Measurements from ENCODE around the gene DMBT1.
"Not testable (repeated sequence)": the region's sequence is repeated elsewhere in the genome, so short reads cannot be mapped to it uniquely, and the experiment has no call there.

Gene DMBT1

DNA sequence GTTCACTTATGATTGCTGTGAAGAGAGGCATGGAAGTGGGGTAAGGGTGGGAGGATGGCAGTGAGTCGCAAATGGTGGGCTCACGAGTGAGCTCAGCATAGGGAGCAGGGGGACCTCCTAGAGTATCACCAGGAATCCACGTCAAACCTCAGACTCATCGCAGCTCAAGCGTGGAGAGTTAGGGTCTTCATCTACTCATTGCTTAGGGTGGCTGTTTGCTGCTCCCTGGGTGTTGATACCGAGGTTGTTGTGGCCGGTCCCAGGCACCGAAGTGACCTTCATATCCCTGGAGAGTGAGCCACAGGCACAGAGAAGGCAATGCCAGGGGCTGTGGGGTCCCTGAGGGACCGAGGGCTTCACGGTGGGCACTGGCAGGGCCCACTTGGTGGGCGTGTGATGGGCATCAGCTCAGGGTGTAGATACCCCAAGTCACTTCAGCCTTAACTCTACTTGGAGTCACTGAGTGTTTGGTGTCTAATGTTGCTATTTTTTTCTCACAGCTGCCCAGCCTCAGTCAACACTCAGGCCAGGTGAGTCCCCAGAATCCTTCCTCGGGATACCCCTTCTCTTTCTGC, 16.8 kb downstream of the DMBT1 start:
- no peak for DNase-seq (ENCODE audit: low read depth in 1 of 2, low spot score in 1 of 2)

DNA sequence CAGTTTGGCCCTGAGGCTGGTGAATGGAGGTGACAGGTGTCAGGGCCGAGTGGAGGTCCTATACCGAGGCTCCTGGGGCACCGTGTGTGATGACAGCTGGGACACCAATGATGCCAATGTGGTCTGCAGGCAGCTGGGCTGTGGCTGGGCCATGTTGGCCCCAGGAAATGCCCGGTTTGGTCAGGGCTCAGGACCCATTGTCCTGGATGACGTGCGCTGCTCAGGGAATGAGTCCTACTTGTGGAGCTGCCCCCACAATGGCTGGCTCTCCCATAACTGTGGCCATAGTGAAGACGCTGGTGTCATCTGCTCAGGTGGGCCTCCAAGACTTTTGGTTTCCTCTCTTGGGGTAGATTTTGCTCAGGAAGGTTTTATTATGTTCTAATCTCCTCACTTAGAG, 25.5 kb downstream of the DMBT1 start:
- not testable (repeated sequence) for DNase-seq (ENCODE audit: low read depth in 1 of 2, low spot score in 1 of 2)

DNA sequence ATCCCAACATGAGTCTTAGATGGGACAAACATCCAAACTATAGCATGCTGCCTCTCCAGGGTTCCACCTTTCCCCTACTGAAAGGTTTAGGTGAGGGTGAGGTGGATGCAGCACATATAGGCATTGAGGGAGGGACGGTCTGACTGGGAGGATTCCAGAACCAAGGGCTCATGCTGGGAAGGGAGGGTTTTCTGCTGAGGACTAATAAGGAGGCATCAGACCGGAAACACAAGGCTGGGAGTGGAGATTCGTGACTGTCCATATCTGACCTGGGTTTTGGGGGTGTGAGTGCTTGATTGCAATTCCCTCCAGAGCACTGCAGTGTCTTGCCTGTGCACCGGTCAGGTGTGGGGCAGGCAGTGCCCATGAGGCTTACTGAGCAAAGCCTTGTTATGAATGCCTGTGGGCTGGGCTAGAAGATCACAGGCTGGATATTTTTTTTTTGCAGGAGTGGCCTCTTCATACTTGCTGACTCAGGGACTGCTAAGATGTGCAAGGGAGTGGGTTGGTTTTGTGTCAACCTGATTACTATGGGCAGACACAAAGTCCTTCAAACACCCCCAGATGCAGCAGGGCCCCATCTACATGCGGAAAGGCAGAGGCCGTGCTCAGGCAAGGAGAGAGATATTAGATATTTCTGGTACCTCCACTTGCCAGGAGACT, 26.7 kb downstream of the DMBT1 start:
- DNase-seq (ENCODE audit: low read depth in 1 of 2, low spot score in 1 of 2) = no peak

DNA sequence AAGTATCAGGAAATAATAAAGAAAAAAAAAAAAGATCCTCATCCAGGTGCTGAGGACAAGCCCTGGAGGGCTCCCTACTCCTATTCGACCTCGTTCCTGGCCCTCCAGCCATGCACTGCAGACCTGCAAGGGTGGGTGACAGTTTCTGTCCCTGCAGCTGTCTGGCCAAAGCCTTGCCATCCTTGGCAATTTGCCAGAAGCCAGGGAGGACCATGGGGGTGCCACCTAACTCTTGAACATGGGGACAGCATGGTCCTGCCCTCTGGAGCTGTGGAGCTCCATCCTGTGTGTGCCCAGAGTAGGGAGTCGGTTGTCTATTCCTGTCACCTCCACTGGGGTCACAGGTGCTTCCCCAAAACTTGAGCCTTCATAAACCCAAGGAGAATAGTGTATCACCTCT, 27.8 kb downstream of the DMBT1 start:
- DNase-seq (ENCODE audit: low read depth in 1 of 2, low spot score in 1 of 2) = no peak

DNA sequence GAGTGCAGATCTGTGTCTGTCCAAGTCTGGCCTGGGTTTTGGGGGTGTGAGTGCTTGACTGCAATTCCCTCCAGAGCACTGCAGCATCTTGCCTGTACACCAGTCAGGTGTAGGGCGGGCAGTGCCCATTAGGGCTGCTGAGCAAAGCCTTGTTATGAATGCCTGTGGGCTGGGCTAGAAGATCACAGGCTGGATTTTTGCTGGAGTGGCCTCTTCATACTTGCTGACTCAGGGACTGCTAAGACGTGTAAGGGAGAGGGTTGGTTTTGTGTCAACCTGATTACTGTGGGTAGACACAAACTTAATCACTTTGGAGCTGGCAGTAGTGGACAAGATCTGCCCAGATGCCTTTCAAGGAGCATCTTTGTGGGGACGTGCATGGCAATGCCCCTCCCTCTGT, 29.6 kb downstream of the DMBT1 start:
- DNase-seq (ENCODE audit: low read depth in 1 of 2, low spot score in 1 of 2) = no peak

DNA sequence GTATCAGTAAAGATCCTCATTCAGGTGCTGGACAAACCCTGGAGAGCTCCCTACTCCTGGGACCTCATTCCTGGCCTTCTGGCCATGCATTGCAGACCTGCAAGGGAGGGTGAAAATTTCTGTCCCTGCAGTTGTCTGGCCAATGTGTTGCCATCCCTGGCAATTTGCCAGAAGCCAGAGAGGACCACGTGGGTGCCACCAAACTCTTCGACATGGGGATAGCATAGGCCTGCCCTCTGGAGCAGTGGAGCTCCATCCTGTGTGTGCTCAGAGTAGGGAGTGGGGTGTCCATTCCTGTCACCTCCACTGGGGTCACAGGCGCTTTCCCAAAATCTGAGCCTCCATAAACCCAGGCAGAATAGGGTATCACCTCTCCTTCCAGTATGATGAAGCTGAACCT, 31.2 kb downstream of the DMBT1 start:
- no peak for DNase-seq (ENCODE audit: low read depth in 1 of 2, low spot score in 1 of 2)

DNA sequence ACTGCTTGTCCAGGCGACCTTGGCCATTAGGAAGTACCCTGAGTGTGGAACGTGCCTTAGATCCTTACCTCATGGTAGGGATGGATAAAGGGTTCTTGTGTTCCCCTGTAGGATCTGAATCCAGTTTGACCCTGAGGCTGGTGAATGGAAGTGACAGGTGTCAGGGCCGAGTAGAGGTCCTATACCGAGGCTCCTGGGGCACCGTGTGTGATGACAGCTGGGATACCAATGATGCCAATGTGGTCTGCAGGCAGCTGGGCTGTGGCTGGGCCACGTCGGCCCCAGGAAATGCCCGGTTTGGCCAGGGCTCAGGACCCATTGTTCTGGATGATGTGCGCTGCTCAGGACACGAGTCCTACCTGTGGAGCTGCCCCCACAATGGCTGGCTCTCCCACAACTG, 31.6 kb downstream of the DMBT1 start:
- DNase-seq (ENCODE audit: low read depth in 1 of 2, low spot score in 1 of 2) = no peak

DNA sequence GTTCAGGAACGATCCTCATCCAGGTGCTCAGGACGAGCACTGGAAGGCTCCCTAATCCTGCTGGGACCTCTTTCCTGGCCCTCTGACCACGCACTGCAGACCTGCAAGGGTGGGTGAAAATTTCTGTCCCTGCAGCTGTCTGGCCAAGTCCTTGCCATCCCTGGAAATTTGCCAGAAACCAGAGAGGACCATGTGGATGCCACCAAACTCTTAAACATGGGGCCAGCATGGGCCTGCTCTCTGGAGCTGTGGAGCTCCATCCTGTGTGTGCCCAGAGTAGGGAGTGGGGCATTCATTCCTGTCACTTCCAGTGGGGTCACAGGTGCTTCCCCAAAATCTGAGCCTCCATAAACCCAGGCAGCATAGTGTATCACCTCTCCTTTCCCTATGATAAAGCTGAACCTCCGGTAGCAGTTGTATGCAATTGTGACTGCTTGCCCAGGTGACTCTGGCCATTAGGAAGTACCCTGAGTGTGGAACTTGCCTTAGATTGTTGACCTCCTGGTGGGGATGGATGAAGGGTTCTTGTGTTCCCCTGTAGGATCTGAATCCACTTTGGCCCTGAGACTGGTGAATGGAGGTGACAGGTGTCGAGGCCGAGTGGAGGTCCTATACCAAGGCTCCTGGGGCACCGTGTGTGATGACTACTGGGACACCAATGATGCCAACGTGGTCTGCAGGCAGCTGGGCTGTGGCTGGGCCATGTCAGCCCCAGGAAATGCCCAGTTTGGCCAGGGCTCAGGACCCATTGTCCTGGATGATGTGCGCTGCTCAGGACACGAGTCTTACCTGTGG, 57.1 kb downstream of the DMBT1 start:
- no peak for DNase-seq (ENCODE audit: low read depth in 1 of 2, low spot score in 1 of 2)

DNA sequence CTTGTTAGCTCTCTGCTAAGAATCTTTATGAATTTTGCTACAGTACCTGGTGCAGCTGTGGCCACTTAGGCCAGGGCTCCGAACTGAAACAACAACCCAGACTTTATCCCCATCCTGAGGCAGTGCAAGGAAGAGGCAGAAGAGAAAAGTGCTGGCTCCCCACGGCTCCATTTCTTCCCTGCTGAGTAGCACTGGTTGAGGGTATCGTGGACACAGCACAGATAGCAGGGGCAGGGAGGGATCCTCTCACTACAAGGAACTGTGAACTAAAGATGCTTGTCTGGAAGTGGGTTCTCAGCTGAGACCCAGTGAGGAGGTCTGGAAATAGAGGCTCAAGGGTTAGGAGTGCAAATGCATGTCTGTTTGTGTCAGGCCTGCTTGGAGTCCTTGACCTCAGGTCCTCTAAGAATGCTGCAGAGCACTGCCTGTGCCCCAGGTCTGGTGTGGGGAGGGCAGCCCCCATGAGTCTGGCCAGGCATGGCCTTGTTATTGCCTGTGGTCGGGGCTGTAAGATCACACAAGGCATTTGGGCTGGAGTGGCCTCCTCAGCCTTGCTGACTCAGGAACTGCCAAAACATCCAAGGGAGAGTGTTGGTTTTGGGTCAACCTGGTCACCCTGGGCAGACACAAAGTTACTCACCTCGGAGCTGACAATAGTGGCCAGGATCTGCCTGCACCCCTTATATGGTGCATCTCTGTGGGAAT, 58.1 kb downstream of the DMBT1 start:
- DNase-seq (ENCODE audit: low read depth in 1 of 2, low spot score in 1 of 2) = no peak

DNA sequence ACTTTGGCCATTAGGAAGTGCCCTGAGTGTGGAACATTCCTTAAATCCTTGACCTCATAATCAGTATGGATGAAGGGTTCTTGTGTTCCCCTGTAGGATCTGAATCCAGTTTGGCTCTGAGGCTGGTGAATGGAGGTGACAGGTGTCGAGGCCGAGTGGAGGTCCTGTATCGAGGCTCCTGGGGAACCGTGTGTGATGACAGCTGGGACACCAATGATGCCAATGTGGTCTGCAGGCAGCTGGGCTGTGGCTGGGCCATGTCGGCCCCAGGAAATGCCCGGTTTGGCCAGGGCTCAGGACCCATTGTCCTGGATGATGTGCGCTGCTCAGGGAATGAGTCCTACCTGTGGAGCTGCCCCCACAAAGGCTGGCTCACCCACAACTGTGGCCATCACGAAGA, 60.4 kb downstream of the DMBT1 start:
- not testable (repeated sequence) for DNase-seq (ENCODE audit: low read depth in 1 of 2, low spot score in 1 of 2)

DNA sequence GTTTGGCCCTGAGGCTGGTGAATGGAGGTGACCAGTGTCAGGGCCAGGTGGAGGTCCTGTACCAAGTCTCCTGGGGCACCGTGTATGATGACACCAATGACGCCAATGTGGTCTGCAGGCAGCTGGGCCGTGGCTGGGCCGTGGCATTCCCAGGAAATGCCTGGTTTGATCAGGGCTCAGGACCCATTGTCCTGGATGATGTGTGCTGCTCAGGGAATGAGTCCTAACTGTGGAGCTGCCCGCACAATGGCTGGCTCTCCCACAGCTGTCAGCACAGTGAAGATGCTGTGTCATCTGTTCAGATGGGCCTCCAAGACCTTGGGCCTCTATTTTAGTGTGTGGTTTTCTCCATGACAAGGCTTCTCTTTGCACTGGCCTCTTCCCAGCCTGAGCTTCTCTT, 64.0 kb downstream of the DMBT1 start:
- DNase-seq (ENCODE audit: low read depth in 1 of 2, low spot score in 1 of 2) = no peak

DNA sequence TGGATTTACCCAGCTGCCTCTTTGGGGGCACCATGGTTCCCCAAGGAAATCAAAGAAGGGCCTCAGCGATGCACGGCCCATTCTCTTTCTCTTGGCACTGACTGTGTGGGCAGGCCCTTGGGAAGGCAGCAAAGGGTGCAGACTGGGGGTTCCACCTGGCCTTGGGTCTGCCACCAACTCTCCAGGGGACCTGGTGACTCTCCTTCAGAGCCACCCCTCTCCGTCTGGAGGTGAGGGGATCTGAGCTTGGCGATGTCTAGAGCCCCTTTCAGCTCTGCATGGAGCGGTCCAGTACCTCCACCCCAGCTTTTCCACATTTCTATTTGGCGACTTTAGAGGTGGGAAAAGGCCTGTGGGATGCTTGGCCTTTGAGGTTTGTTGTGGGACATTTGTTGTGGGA, 70.0 kb downstream of the DMBT1 start:
- DNase-seq (ENCODE audit: low read depth in 1 of 2, low spot score in 1 of 2) = no peak

DNA sequence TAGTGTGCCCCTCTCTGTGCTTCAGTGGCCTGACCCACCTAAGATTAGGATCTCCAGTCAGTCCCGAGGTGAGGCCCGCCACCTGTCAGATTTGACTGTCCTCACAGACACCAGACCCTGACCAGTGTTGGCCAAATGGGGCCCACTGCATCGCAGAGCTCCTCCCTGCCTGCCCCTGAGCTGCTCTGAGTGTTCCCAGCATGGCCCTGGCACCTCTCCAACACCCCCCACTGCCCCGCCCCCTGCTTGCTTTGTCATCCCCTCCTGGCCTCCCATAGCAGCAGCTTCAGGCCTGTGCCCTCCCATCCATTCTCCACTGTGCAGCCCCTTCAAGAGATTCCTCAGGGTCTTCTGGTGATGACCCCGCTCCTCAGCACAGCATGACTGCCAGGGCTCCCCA, 71.5 kb downstream of the DMBT1 start:
- DNase-seq (ENCODE audit: low read depth in 1 of 2, low spot score in 1 of 2) = no peak

DNA sequence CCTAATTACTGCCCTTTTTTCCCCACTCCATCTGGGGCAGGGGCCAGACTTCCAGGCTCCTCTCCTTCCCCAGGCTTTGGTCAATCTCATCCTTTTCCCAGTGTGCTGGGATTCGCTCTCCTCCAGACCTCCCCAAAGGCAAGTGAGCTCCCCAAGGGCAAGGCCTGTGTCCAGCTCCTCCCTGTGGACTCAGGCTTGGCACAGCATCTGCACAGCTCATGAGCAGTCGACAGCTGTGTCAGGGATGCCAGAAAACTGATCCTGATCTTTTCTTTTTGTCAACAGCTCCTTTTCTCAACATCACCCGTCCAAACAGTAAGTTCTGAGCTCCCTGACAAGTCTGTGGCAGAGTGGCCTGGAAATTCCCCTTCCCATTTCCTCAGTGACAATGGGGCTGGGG, 72.0 kb downstream of the DMBT1 start:
- DNase-seq (ENCODE audit: low read depth in 1 of 2, low spot score in 1 of 2) = no peak

DNA sequence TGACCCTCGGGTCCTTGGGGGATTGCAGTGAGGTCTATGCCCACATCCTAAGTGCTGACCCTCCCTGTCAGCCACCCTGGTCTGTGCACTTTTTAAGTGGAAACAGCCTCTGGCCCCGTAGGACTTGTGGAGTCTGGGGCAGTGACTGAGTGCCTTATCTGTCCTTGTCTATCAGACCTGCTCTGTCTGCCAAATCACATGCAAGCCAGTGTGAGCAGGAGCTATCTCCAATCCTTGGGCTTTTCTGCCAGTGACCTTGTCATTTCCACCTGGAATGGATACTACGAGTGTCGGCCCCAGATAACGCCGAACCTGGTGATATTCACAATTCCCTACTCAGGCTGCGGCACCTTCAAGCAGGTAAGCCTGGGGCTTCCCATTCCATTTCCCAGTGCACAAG, 76.4 kb downstream of the DMBT1 start:
- no peak for DNase-seq (ENCODE audit: low read depth in 1 of 2, low spot score in 1 of 2)

DNA sequence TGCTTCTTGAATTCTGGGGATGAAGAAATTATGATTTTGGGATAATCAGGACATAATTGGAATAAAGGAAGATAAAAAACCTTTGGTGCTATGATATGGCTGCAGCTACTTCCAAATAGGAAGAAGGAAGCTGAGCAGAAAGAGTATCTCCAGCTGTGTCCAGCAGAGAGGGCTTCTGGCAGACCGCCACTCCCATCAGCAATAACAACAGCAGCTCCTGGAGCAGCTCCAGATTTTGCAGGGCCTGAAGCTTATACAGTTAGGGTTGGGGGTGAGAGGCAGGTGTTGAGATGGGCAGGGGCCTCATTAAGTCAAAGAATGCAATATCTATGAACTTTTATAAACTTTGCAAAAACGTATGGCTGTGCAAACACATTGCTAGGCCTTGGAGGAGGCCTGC, 76.8 kb downstream of the DMBT1 start:
- no peak for DNase-seq (ENCODE audit: low read depth in 1 of 2, low spot score in 1 of 2)

DNA sequence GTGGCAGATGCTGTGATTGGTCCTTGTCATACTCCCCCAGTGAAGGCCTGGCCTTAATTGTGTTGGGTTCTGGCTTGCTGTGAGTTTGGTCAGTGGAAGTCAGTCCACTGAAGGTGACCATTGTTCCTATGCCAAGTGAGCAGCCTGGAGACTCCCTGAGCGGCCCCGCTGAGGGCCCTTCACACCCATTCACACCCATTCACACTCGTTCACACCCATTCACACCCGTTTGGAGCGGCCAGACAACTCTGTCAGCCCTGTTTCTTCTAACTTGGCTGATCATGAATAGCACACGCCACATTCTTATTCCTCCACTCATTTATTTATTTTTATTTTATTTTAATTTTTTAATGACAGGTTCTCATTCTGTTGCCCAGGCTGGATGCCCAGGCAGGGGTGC, 77.6 kb downstream of the DMBT1 start:
- DNase-seq (ENCODE audit: low read depth in 1 of 2, low spot score in 1 of 2) = no peak

DNA sequence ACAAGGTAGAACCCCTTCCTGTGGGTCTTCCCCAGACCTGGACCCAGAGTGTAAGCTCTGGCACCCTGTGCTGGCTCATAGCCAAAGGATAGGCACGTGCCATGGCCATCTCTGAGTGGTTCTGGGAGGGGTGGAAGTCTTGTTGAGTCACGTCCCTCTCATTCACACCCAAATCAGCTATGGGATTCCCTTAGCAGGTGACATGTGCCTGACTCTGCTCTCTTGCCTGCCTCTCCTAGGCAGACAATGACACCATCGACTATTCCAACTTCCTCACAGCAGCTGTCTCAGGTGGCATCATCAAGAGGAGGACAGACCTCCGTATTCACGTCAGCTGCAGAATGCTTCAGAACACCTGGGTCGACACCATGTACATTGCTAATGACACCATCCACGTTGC, 79.2 kb downstream of the DMBT1 start:
- DNase-seq (ENCODE audit: low read depth in 1 of 2, low spot score in 1 of 2) = no peak

DNA sequence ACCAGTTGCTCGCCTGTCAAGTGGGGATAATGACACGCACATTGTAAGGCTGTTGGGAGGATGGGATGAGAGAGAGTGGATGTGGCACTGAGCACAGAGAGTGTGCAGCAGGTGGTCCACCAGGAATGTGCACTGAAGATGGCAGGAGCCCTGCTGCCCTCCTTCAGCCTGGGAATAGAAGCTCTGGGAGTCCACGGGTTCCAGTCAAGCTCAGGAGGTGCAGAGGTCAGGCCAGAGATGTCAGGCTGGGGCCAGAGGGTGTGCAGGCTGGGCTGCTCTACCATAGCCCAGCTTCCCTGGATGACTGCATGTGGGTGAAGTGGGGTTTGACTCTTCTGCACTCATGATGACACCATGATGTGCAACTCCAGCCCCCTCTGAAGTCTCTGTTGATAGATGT, 80.4 kb downstream of the DMBT1 start:
- no peak for DNase-seq (ENCODE audit: low read depth in 1 of 2, low spot score in 1 of 2)

DNA sequence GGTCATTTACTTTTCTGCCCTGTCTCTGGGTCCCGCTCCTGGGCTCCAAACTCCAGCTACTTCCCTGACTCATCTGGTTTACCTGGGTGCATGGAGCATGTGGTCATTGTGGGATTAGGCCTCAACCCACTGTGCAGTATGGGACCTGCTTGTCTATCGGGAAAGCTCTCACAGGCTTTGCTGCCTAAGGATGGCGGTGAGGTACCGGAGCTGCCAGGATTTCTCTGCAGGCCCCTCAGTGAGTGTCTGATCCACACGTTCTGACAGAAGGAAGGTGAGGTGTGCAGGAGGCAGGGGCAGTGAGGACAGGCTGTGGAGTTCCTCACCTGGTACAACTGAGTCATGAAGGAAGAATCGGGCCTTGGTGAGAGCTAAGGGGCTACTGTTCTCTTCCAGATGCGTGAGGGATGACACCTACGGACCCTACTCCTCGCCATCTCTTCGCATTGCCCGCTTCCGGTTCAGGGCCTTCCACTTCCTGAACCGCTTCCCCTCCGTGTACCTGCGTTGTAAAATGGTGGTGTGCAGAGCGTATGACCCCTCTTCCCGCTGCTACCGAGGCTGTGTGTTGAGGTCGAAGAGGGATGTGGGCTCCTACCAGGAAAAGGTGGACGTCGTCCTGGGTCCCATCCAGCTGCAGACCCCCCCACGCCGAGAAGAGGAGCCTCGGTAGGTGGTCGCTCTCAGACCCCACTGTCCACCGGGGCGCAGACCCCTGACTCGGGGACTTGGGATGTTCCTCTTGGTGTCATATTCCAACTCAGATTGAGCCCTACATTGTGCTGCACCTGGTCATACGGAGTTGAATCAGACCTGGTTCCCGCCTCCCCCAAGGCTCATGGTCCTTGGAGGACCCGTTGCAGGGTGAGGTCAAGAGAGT, 82.4 kb downstream of the DMBT1 start:
- no peak for DNase-seq (ENCODE audit: low read depth in 1 of 2, low spot score in 1 of 2)

DNA sequence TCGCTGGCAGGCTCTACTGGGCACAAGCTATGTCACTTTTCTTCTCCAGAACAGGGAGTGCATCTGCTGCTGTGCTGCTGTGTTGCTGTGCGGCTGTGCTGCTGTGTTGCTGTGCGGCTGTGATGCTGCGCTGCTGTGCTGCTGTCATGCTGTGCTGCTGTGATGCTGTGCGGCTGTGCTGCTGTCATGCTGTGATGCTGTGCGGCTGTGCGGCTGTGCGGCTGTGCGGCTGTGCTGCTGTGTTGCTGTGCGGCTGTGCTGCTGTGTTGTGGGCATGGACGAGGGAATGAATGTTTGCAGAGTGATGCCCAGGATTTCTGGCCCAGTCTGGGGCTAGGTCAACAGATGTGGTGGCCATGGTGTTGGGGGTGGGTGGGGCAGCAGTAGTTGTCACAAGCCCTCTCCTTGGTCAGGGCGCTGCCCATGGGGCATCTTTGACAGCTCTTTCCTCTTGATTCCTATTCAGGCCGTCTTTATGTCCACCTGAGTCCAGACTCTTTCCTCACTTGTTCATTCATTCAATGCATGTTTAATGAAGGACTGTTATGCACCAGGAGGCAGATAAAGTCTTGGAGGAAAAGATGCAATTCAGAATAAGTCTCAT, 83.5 kb downstream of the DMBT1 start:
- DNase-seq (ENCODE audit: low read depth in 1 of 2, low spot score in 1 of 2) = no peak

All from activated CD4-positive, alpha-beta T cell treated with anti-CD3 and anti-CD28 coated beads, Interleukin-2, amount 50 U/mL, for 24 hours (primary cell).